Activated CD8-positive, alpha-beta memory T cell treated with anti-CD3 and anti-CD28 coated beads, Interleukin-2, amount 50 U/mL, for 24 hours (primary cell): Measurements from ENCODE around the gene UBAC1.

Experiments used
- DNase-seq: peaks from one replicate; pipeline ENCODE4 v3.0.0-alpha.2; 2020; ENCODE audit errors: extremely low read depth

UBAC1 gene, protein sequence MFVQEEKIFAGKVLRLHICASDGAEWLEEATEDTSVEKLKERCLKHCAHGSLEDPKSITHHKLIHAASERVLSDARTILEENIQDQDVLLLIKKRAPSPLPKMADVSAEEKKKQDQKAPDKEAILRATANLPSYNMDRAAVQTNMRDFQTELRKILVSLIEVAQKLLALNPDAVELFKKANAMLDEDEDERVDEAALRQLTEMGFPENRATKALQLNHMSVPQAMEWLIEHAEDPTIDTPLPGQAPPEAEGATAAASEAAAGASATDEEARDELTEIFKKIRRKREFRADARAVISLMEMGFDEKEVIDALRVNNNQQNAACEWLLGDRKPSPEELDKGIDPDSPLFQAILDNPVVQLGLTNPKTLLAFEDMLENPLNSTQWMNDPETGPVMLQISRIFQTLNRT

DNA sequence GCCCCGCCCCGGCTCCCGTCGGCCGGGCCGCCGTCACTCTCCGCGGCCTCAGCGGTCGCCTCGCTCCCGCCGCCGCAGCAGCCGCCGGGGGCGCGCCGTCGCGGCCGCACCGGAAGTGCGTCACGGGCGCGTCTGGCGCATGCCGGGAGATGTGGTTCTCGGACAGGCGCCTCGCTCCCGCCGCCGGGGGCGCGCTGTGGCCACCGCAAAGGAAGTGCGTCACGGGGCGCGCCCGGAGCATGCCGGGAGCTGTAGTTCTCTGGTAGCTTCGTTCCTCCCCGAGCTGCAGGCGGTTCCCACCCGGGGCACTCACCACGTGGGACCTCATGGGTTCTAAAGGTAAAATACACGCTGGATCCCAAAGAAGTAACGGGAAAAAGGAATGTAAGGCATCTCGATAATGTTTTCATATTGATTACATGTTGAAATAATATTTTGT, at the start of gene UBAC1:
Gene UBAC1, minus strand, starts transcription at position 97 of the 439 bp plus-strand sequence. CDS start 211 bp downstream, outside the sequence.
- peak; percentile 79 for DNase-seq

DNA sequence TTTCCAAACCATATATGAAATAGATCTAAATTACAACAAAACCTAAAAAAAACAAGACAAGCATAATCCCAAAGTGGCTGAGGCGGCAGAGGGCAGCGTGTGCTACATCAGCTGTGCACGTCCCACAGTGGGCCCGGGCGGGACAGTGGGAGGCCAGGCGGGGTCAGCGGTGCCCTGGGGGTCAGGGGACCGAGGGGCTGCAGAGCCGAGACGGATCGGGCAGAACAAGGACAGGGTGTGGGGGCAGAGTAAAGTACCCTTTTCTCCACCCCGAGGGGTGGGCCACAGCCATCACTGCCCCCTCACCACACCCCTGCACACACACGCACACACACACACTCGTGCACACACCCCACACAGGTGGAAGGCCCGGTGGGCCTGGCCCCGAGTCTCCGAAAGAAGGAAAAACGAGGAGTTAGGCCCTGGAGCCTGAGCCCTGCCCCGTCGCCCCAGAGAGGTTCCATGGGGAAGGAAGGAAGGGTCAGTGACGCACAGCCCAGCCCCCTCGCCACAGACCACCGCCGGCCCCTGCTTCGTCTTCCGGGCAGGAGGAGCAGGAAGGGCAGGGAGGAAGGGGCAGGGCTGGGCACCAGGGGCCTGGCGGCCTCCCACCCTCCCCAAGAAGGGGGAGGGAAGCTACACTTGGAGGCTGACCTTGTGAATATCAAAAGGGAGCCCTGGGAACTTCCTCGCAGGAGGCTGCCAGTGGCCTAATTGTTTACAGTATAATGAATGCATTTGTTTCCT, 49.6 kb upstream of the UBAC1 start:
- DNase-seq, result no peak

DNA sequence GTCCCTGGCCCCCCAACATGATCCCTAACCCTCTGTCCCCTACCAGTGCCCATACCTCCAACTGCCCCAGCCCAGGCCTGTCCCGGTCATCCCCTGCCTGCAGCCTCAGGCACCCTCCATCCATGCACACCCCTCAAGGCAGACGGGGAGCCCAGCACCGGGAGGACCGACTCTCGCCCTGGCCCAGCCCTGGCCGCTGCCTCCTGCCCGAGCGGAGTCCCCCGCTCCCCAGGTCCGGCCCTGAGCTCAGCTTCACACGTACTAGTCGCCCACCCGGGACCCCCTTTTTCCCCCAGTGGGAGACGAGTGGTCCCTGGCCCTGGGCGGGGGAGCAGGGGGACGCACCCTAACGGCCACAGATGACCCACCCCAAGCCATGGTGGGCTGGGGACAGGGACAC, 49.0 kb upstream of the UBAC1 start:
- no peak for DNase-seq

DNA sequence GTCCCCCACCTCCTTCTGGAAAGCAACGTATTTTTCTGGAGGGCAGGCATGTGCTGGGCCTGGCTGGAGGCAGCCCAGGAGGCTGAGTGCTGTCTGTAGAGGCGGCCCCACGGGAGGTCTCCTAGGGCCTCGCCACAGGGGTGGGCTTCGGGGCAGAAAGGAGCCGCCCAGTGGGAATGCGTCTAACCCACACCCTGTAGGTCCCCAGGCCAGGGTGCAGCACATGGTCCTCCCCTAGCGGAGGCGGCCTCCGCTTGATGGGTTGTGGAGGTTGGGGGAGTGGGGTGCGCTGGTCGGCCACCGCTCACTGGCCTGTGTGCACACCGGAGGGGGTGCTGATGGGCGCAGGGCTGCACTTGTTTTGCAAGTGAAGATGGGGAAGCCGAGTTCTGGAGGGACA, 48.3 kb upstream of the UBAC1 start:
- no peak for DNase-seq

DNA sequence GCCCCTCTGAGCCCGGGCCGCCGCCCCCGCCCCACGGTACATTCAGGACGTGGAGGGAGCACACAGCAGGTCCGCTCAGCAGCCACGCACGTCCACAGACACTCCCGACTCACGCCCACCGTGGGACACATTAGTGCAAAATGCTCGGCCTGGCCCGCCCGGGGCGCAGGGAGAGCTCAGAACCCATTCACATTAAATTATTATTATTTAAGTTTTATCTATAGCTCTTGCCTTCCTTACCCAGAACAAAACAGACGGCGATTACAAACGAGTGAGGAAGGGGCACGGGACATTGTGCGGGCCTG, 47.5 kb upstream of the UBAC1 start:
- DNase-seq, result no peak

DNA sequence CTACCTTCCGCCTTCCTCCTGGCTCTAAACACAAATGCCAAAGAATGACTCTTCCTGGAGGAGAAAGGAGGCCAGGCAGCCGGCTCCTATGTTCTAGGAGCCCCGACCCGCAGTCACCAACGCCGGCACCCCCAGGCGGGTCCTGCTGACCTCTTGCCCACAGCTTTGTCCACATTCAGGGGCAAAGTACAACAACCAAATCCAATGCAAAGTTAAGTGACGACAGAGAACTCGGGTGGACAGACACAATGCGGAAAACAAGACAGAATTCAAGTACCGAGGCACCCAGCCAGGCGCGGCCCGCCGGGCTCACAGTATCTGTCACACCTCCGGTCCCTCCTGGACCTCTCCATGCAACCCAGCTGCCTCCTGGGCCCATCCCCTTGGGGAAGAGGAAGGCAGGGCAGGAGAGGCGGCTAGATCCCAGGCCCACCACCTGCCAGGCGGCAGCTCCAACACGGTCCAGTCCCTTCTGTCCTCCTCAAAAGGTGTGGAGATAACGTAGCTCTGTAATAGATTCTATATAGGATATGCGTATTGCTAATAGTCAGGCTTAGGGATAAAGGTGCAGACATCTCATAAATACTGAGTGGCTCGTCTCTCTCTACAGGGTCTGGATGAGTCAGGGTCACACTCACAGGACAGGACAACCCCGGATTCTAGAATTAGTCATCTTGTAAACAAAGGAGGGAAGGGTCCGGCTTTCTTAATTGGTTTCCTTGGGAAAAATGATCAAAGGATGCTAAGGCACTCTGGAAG, 46.9 kb upstream of the UBAC1 start:
- DNase-seq, result no peak

DNA sequence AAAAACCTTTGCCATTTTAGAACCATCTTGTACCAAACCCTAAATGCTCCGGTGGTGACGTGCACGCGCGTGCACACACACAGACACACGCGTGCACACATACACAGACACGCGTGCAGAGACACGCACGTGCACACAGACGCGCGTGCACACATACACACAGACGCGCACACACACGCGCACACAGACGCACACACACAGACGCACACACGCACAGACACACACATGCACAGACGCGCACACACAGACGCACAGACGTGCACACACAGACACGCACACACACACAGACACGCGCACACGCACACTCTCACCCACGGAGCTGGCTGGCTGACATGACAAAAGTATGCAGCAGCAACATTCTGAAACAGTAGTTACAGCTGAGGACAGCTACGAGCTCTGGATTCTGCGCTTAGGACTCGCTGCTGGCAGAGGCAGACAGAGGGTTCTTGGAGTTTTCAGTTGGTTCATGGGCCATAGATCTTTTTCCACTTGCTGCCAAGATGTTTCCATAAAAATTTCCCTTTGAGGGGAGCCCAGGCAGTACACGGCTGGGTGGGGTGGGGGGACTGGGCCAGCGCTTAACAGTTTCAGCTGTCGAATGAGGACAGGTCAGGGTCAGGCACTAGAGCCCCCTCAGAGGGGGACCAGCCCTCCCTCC, 46.2 kb upstream of the UBAC1 start:
- no peak for DNase-seq

DNA sequence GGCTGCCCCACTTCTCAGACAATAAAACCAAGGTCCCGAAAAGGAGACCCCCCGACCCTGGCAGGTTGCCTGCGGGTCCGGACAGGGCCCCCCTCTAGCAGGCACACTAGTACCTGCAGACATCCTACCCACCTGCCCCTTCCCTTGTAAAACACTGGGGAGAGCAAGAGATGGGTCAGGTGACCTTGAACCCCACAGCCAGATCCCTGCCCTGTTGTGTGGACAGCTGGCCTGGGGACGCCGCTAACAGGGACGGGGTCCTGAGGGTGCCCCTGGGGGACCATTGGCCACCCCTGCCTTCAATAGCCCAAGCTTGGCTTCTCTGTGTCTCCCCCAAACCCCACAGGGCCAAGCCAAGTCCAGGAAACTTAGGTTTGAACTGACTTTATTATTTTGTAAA, 45.0 kb upstream of the UBAC1 start:
- DNase-seq, result no peak

DNA sequence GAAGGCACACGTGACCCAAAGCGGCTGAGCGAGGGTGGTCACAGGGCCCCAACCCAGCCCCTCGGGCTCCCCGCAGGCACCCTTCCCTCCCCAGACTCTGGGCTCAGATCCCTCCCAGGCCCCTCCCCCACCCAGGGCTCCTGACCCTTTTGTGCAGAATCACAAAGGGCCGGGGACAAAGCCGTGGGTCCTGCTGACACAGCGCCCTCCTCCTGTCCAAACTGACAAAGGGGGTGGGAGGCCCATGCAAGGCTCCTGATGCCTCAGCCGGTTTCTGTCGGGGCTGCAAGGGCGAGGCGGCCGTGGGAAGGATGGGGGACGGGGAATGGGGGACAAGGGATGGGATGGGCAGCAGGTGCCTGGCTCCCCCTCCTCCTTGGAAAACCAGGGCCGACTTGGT, 43.5 kb upstream of the UBAC1 start:
- DNase-seq, result no peak

DNA sequence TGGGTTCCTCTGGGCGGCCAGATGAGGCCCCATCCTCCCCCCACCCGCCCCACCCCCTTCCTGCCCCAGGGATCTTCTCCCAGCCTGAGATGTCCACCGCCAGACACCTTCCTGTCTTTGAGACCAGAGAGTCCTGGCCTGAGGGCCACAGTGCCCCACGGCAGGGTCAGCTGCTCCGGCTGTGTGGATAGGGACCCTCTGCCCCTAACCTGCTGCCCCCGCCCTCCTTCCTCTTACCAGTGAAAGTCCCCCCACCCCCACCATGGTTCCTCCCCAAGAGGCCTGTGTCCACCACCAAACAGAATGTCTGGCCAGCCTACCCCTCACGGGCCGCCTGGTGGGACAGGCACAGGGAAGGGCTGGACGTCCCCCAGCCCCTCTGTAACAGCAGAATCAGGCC, 43.0 kb upstream of the UBAC1 start:
- DNase-seq, result no peak

DNA sequence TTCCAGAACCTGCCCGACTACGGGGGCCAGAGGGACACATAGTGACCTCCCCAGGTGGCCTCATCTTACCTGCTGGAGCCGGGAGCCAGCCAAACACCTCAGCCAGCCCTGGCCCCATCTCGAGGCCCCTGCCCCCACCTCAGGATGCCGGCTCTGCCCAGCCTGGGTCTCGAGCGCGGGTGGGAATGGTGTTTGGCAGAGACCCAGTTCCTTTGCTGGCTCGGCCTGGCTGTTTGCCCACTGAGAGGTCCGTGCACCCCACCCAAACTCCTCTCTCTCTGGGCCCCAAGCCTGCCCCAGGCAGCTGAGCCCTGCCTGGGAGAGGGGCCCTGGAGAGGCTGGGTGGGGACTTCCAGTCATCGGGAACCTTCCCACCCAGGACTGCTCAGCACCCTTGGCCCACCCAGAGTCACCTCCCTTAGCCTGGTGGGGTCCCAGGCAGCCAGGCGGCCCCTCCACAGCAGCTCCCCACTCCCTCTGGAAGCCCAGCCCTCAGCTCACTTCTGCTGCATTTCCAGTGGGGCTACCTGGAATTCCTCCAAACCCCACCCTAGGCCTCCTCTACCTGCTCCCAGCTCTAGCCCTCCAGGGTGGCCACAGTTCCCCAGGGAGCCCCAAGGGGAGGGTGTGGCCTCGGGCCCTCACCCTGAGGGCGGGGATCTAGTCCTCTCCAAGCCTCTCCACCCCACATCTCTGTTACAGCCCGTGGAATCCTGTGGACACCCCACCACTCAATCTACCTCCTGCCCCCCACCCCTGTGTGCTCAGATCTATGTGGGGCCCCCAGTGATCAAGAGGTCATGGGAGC, 42.4 kb upstream of the UBAC1 start:
- DNase-seq, result no peak

DNA sequence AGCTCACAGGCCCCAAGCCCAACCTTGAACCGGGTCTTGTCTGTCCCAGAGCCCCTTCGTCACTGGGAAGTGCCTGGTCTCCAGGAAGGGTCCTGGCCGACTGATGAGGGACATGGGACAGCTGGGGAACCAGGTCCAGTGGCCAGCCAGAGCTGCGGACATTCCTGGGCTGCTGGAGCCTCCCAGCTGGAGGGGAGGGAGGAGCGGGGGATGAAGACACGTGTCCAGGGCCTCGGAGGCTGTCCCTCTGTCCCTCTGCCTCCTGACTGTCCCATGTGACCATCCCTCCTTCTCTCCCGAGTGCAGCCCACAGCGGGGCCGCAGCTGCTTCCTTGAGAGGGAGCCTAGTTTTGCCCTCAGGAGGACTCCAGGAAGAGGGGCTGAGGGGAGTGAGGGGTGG, 41.7 kb upstream of the UBAC1 start:
- no peak for DNase-seq

DNA sequence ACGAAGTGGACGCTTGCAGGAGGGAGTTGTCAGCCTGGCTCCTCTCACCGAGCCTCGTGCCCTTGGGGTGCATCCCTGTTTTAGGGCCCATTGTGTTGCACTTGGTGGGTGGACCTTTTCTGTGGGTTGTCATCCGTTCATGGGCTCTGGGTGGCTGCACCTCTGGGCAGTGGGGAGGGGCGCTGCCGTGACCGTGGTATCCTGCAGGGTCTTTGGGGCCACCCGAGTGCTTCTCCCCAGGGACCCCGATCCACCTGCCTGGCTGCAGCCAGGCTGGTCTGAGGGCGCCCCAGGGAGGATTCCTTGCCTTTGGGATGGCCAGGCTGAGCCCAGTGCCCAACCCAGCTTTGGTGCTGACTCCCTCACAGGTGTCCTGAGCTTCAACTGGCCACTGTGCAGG, 41.0 kb upstream of the UBAC1 start:
- DNase-seq, result no peak

DNA sequence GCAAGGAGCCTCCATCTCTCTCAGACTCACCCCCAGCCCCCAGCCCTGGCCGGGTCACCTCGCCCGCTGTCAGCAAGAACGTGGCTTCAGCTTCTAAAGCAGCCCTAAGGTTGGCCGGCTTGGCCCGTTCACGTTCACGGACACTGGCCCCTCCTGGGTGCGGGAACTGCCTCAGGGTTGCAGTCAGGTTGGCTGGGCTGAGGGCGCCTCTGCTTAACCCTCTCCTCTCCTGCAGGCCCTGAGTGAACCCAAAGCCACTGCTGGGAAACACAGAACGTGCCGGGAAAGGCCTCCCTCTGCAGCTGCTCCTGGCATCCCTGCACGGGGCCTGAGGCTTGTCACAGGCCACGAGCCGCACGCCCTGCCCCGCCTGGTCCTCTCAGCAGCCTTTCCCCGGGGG, 40.1 kb upstream of the UBAC1 start:
- no peak for DNase-seq

DNA sequence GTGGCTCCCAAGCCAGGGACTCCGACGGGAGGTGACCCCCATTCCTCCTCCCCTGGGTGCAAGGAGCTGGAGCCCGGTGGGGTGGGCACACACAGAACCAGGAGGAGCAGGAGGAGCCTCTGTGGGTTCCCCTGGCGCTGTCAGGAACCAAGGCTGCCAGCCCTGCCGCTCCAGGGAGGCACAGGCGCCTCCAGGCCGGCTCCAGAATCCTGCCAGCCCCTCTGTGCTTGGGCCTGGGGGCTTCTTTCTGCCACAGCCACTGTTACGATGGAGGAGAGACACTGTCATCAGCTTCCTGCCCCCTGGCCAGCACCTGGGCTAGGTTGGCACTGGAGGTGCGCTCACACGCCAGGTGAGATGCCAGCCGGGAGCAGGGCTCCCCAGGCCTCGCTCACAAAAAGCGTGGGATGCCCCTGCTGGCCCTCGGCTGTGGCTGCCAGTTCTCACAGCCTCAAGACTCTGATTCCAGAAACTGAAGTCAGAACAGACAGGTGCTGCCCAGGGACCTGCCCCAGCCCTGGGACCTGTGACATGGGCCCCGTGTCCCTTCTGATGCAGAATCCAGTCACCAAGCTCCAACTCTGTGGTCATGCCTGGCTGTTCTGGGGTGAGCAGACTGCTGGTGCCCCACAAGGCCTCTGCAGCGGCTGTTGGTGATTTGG, 37.4 kb upstream of the UBAC1 start:
- DNase-seq, result no peak

DNA sequence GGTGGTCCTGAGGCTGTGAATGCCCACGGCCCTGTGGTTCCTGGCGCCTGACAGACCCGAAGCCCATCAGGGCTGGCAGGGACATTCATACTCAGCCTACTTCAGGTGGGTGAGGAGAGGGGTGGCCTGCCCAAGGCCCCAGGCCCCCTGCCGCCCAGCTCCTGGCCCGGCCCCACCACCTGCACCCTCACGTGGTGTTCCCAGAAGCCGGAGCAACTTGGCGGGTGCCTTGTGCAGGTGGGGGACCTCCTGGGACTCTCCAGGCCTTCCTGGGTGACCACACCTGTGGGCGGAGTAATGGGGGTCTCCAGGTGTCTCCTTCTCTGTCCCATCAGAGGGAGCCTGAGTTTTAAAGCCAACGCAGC, 36.8 kb upstream of the UBAC1 start:
- DNase-seq, result no peak

DNA sequence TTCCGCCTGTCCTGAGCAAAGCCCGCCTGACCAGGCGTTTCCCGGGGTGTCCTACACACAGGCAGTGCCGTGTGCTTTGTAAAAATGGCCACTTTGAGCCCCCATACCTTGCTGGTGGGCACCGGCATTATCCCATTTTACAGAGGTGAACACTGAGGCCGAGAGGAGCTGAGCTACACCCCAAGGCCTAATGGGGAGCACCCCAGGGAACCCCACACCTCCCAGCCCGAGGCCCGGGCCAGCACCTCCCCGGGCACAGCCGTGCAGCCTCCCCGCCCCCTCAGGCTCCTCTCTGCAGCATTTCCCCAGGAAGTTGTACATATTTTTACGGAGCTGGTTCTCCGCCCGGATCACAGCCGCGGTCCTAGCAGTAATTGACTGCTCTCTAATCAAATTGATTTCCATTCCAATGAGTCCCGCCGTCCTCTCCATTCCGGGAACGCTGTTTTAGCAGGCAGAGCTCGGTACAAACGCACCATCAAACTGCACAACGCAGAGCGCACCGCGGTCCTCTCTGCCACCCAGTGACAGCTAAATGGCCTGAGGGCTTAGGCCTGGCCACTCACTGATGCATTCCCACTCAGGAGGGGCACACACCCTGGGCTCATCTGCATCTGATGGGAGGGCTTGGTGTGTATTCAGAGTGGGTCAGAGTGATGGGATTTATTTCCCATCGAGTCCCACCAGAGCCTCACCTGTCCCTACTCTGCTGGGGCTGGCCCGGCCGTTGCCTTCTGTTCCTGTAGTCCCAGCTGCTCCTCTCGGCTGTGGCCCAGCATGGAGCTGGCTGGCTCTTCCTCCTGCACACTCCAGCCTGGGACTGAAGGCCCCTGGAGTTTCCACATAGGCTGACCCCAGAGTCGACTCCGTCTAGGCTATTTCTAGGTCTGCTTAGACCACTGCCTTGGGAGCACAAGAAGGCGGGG, 36.2 kb upstream of the UBAC1 start:
- DNase-seq, result no peak

DNA sequence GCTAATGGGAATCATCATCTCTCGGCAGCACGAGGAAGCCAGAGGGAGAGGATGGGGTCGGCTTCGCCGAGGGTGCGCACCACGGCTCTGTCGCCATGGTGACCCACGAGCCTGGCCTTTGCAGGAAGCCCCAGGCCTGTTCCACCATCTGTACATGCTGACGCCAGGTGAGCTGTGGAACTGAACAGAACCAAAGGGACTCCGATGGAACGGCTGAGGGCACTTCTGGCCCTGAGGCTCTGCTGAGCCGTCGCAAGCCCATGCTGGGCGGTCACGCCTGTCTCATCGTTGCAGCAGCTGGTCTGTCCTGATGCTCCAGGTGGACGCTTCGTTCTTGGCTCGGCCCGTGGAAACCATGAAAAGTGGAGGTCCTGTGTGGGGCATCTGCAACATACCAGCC, 34.6 kb upstream of the UBAC1 start:
- no peak for DNase-seq

DNA sequence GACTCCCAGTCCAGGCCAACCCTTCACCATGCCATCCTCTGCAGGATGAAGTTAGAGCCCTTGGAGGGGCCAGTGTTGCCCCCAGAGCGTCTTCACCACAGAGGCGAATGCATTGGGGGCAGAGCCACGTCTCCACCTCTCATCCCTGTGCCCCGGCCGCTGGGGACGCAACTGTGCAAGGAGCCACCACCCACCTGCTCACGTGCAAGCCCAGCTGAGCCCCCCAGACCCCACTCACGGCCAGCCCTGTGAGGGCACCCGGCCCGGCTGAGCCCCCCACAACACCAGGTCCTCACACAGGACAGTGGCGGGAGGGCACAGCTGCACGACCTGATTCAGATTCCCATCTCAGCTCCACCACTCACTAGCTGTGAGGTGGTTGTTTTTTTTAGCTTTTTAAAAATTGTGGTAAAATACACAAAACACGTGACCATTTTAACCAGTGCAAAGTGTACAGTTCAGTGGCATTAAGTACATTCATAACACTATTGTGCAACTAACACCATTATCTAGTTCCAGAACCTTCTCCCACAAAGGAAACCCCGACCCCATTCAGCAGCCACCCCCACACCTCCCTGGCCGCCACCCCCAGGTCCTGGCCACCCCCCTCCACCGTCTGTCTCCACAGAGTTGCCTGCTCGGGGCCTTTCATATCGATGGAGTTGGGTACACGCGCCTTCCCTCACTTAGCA, 33.5 kb upstream of the UBAC1 start:
- no peak for DNase-seq
